CD4-positive, alpha-beta T cell treated with Interleukin-2 at 100 ng/mL for 4 hours (primary cell): ENCODE data around the gene KIAA0930.
A peak's percentile ranks its signal among the peaks of the same experiment; 100 is the strongest.

Experiments
- DNase-seq: peaks from one replicate; pipeline ENCODE4 v3.0.0-alpha.2; 2020; ENCODE audit warnings: low spot score

The KIAA0930 gene

GRCh38 chr22:45172881-45173585 lies 67.7 kb downstream of the KIAA0930 start:
- peak; percentile 57 for DNase-seq

- no peak for DNase-seq
Measured at GRCh38 chr22:45171830-45172229, 68.9 kb downstream of the KIAA0930 start.

GRCh38 chr22:45169591-45170466 lies 70.9 kb downstream of the KIAA0930 start:
- DNase-seq = no peak

- no peak for DNase-seq
Measured at GRCh38 chr22:45166932-45167331, 73.8 kb downstream of the KIAA0930 start.

GRCh38 chr22:45164270-45165088 lies 76.2 kb downstream of the KIAA0930 start:
- peak; percentile 24 for DNase-seq

GRCh38 chr22:45163451-45164269 lies 77.0 kb downstream of the KIAA0930 start, which contains the start of gene NUP50:
Gene NUP50 (plus strand): TSS chr22:45163925. CDS start chr22:45168178, 4,253 bp downstream.
- DNase-seq = peak; percentile 96

- peak; percentile 35 for DNase-seq
Measured at GRCh38 chr22:45163099-45163450, 77.6 kb downstream of the KIAA0930 start.

- DNase-seq = no peak
Measured at GRCh38 chr22:45162531-45162930, 78.2 kb downstream of the KIAA0930 start.

GRCh38 chr22:45159652-45160462 lies 80.8 kb downstream of the KIAA0930 start:
- no peak for DNase-seq

- no peak for DNase-seq
Measured at GRCh38 chr22:45157907-45158306, 82.8 kb downstream of the KIAA0930 start.

GRCh38 chr22:45155050-45155840 lies 85.4 kb downstream of the KIAA0930 start:
- DNase-seq = no peak

- DNase-seq = no peak
Measured at GRCh38 chr22:45154383-45154782, 86.3 kb downstream of the KIAA0930 start.

GRCh38 chr22:45151503-45151902 lies 89.2 kb downstream of the KIAA0930 start:
- DNase-seq = no peak

- no peak for DNase-seq
Measured at GRCh38 chr22:45150139-45150538, 90.6 kb downstream of the KIAA0930 start.

GRCh38 chr22:45149671-45150070 lies 91.0 kb downstream of the KIAA0930 start:
- no peak for DNase-seq

GRCh38 chr22:45144916-45145315 lies 95.8 kb downstream of the KIAA0930 start:
- DNase-seq = no peak

GRCh38 chr22:45142376-45142775 lies 98.3 kb downstream of the KIAA0930 start:
- no peak for DNase-seq
